CD4-positive, alpha-beta T cell treated with Interleukin-4 for 1 hour (primary cell): Measurements from ENCODE around the gene OGDH.
"Not testable (repeated sequence)": the region's sequence is repeated elsewhere in the genome, so short reads cannot be mapped to it uniquely, and the experiment has no call there.

ENCODE experiments used
- DNase-seq, 2 donors: peaks; one replicate each; pipeline ENCODE4 v3.0.0-alpha.2; 2020 to 2022

OGDH gene

DNA sequence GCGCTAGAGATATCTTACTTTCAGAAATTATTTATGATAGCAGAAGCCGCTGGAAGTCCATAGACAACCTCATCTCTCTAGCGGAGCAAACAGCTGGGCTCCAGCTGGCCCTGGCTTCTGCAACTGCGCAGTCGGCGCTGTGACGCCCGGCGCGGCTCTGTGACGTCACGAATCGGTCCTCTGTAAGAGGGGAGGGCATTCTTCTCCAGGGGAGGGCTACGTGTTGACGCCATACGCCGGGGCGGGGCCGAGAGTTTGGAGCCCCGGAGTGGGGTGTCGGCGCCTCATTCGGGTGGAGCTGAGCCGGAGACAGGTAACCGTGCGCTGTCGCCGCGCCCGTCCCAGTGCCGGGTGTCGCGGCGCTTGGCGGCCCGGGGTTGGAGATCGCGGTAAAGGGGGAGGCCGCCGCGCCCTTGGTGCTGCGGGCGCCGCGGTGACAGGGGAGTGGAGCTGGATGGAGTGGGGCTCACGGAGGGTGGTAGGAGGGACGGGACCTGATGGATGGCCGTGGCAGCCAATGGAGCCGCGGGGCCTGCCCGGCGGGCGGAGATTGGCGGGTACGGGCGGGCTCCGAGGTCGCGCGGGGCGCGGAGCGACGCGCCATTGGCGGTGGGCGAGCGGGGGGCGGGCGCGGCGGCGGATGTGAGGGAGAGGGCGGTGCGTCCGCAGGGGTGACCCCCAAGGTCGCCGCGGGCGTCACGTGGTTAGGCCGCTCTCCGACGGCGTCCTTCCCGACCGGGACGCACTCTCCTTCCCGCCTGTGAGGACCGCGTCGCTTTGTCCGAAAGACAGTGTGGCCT, at the start of gene OGDH:
Gene OGDH, plus strand, starts transcription at position 287 of the 800 bp plus-strand sequence. CDS start 17,717 bp downstream, outside the sequence.
- DNase-seq, result peak; percentile 98

DNA sequence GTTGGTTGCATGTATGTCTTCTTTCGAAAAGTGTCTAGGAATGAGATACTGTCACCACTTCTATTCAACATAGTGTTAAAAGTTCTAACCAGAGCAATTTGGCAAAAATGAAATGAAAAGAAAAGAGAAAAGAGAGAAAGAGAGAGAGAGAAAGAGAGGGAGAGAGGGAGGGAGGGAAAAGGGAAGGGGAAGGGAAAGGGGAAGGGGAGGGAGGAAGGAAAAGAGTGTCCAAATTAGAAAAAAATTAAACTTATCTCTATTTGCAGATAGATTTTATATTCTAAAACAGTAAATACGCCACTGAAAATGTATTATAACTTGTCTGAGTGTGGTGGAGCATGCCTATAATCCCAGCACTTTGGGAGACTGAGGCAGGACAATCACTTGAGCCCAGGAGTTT, 48.9 kb upstream of the OGDH start:
- no peak for DNase-seq

DNA sequence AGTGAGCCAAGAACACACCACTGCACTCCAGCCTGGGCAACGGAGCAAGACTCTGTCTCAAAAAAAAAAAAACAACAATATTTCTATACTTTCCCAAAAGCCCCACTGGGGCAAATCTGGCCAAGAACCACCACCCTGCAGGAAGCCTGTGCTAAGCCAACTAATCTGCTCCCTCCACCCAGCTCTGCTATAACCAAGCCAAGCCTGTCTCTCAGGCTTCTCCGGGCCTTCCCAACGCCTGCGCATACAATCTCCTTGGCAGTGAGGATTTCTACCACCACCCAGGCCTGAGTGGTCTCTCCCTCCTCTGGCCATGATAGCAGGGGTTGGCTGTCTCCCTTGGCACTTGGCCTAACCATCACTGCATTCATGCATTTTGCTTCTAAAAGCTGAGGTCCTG, 46.9 kb upstream of the OGDH start:
- no peak for DNase-seq

DNA sequence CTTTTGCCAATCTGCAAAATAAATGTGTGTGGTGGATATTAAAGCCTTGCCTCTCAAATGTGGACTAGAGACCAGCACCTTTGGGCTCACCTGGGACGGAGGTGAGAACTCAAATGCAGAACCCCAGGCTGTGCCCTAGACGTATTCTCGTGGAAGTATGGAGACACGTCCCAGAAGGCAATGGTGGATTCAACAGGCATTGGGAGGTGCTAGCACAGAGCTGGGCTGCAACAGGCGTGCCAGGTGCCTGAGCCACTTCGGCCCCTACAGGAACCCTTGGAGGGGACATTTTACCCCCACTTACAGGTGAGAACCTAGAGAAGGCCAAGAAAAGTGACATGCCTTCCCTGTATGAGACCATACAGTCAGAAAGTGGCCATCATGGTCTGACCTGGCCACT, 44.9 kb upstream of the OGDH start:
- peak in 1 of 2 donors; percentile 2 for DNase-seq

DNA sequence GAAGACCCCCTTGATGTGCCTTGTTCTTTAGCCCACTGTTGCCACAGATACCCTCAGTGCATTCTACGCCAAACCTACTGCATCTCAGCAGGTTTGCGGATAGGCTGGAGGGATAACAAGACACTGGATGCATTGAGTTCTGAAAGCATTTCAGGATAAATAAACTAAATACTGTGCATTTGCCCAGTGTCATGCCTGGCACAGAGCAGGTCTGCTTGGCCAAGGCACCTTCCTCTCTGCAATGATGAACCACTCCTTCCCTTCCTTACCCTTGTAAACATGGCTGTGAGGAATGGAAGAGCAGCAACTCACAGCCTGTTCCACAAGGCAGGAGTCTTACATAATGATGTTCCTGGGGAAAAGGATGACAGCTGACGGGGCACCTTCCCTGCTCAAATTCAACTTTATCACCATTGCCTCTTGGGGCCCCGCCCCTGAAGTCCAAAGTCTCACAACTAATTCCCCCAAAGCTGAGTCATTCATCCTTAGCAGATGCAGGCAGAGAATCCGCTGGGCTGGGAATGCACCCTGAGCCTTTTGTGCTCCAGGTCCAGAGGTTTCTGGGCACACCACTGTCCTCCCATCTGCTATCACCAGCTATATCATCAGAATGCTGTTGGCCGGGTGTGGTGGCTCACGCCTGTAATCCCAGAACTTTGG, 44.3 kb upstream of the OGDH start:
- no peak for DNase-seq

DNA sequence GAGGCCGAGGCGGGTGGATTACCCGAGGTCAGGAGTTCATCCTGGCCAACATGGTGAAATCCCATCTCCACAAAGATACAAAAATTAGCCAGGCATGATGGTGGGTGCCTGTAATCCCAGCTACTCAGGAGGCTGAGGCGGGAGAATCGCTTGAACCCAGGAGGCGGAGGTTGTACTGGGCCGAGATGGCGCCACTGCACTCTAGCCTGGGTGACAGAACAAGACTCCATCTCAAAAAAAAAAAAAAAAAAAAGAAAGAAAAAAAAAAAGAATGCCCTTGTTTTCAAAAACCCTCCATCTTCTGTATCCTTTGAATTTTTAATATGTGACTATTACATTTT, 43.8 kb upstream of the OGDH start:
- not testable (repeated sequence) for DNase-seq

DNA sequence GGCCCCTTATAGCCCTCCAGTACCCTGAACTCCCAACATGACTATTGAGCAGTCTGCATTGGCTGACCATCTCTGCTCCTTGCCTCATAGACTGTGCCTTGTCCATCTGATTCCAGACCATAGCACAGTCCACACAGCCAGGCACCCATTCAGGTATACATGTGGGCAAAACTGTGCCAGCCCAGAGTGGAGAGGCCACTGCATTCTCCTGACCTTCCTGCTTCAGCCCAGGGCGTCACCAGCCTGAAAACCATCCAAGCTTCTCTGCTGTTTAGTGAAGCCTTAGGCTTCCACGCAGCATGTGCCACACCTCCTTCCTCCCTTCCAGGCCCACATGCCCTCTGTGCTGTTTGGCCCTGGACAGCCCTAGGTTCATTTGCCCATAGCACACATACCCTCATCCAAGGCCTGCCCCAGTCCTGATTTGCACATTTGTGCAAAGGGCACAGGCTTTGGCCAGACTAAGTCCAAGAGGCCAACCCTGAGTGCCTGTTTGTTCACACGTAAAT, 43.2 kb upstream of the OGDH start:
- DNase-seq, result no peak

DNA sequence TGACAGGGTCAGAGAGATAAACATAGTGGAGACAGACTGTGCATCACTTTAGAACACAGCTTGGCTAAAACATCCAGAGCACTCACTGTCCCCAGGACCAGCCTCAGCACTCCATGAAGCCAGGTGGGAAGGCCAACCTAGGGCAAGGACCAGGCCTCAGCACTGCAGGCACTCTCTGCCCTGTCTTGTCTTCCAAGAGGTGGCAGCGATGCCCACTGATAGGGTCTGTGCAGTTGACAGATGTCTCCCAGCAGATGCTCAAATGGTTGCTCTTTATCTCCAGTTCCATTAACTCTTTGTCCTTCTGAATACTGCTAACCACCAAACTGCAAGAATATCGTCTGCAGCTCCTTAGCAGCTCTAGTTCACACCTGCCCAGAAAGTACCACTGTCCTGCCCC, 41.8 kb upstream of the OGDH start:
- DNase-seq, result no peak

DNA sequence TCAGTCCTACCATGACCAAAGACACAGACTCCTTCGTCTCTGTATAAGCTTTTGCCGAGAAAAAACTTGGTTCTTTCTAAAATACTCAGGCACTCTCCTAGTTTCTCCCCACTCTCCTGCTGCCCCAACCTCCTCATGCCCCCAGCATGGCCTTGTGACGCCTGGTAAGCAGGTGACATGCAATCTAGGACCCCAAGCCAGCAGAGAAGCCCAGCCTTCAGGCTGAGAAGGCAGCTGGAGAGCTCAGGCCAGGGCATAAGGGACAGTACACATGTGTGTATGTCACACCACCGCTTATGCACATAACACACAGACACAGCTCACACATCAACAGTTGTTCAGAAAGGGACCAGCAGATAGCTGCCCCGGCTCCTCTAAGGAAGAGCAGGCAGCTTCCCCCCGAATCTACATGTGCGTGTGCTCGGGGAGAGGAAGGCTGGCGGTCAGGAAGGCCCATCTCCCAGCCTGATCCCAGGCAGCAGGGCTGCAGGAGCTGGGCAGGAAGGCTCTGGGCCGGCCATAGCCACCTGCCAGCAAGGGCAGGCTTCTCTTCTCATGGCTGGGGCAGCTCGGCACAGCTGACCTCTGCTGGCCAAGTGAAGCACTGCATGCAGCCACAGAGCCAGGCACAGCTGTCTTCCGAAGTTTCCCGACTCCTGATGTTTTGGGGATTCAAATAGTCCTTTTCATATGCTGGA, 41.2 kb upstream of the OGDH start:
- DNase-seq, result peak; percentile 64 to 65

DNA sequence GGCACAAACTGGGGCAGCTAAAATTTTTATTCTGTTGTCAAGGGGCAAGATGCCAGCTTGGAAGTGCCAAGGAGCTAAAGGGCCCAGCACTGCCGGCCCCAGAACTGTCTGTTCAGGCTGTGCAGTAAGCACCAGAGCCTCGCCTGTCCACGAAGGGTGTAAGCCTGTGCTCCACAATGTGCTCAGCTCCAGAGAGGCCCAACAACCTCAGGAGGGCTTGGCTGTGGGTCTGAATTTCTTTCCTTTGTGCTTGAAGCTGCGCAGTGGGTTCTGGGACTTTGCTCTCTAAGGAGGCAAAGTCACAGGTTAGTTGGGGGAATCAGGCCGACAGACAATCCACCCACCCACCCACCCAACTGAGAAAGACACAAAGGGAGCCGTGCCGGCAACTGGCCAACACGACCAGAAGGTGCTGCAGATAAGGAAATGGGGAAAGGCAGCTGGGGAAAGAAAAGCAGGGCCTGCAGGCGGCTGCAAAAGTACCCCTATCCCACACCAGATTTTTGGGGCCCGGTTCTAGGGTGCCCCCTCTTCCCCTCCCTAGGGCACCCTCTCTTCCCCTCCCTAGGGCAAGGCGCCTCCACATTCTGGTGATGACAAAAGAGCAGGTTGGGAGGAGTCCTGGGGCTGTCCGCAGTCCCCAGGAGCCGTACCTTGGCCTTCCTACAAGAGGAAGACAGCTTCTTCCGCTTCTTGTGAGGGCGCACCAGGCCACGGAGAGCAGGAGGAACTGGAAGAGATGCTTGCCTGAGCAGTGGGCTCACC, 40.5 kb upstream of the OGDH start:
- no peak for DNase-seq

DNA sequence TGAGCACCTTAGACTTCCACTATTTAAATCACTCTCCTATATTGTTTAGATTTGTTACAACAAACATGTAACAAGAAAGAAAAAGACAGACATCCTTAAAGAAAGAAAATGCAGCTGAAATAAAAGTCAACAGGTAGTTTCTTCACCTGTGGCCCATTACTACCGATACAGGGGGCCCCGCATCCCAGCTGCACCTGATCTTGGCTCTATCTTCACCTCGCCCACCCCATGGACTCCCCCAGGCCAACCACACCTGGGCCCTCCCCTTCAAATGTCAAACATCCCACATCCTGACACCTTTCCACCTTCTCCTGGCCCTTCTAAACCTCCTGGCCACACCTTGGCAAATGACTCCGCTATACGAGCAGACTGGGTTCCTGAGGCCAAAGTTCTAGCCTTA, 39.7 kb upstream of the OGDH start:
- no peak for DNase-seq

DNA sequence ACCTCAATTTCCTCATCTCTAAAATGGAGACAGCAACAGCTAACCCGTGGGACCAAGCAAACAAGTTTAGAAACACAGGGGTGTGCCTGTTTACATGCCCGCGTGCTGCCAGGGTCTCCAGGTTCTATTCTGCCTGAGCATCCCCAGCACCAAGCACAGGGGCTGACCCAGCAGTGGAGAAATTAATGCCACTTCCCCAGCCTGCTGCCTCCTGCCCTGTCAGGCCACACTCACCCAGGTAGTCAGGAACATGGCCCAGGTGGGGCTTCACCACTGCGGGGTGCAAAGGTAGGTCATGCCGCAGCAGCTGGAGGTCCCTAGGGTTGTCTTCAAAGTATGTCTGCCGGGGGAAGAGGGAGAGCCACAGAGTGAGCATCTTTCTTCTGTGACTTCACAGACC, 38.5 kb upstream of the OGDH start:
- DNase-seq, result no peak

DNA sequence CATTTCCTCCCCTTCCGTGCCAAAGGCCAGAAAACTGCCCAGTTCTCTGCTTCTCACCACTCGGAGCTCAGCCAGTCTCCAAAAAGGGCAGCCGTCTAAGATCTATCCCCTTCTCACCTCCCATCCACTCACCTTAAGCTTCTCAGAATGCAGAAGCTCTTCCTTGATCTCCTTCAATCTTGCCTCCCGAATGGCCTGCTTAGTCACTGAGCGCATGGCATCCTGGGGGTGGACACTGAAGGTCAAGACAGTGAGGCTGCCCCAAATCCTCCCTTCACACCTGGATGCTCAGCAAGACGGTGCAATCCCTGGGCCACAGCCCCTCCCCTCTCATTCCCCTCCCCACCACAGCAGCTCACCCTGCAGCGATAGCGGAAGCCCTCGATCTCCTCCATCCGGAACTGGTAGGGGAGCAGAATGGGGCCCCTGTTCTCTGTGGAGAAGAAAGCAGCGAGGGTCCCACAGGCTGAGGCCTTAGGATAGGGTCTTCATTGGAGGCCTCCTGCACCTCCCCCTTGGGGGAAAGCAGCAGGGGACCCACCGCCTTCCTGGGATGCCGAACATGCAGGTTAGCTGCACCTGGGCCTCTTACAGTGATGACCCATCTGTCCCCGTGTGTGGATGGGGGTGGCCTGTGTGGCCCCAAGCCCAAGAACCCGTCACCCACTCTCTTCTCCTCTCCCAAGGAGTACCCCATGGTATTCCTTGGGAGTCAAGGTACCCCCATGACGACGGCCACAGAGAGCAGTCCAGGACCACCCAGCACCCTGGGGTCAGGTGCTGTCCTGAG, 37.5 kb upstream of the OGDH start:
- no peak for DNase-seq

DNA sequence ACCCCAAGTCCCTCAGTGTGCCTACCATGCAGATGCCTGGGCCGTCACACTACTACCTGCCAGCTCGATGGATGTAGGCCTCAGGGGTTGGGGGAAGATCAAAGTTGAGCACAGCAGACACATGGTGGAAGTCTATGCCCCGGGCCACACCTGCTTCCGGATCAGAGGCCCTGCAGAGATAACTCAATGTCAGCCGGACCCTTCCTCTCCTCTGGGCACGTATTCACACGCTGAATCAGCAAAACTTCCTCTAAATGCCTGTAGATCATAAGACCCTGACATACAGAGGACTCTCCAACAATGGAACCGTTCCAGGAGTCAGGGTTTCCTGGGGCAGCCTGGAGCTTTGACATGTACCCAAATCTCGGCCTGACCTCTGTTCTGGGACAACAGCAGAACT, 36.5 kb upstream of the OGDH start:
- DNase-seq, result no peak

DNA sequence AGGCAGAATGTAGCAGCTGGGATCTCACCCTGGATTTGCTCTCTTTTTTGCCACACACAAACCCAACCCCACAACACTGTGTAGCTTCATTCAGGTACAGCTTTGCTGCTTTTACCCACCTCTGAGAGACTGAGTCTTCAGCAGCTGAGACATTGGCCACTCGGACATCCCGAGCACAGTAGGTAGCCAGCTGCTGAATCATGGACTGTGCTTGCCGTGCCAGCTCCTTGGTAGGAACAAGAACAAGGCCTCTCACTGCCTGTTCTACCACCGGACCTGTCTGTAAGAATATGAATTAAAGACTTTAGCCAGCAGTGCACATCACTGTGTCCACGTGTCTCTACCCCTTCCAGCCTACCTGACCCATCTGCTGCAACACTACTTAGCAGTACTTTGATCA, 33.7 kb upstream of the OGDH start:
- DNase-seq, result no peak

DNA sequence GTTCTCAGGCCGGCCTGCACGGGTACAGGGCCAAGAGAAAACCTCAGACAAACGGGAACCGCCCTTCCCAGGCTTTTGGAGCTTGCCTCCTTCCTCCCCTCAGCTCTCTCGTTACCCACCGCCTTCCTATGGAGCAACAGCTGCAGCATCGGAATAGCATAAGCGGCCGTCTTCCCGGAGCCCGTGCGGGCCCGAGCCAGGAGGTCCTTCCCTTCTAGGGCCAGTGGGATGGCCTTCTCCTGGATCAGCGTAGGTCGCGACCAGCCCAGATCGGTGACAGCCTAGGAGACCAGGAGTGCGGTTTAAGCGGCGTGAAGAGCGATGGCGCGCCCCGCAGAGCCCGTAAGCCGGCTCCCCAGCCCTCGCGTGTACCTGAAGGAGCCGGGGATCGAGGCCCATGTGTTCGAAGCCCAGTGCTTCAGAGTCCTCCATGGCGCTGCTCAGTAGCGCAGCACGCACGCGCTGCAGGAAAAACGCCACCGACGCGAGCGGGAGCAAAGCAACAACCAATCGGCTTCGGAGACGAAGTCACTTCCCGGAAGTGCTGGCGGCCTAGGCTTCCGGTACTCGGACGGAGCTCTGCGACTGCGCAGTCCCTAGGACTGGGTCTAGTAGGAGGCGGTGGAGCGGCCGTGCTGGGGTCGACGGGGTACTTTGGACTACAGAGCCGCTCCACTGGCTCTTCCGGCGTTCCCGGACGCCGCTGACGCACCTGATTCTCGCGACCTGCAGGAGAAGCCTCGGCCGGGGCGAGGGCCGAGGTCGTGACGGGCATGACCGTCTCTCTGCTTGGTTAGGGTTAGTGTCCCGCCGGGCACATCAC, 32.8 kb upstream of the OGDH start, which contains the start of gene DDX56:
Gene DDX56, minus strand, starts transcription at position 445 of the 823 bp plus-strand sequence. Its CDS starts 13 bp downstream, at position 432.
- peak; percentile 93 to 95 for DNase-seq

DNA sequence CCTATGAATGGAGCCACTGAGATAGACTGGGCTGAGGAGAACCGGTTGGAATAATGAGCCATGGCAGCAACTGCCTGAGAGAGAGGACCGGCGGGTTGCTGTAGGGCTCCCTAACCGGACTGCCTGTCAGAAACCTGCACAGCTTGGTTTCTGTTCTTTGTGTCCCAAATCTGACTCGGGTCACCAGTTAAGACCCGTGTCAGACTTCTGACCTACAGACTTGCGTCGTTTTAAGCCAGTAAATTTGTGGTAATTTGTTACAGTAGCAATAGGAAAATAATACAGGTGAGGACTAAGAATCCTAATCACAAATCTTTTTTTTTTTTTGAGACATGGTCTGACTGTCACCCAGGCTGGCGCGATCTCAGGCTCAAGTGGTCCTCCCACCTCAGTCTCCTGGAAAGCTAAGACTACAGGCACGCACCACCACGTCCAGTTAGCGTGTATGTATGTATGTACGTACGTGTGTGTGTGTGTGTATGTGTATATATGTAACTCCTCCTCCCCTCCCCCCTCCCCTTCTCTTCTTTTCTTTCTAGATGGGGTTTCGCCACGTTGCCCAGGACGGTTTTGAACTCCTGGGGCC, 32.0 kb upstream of the OGDH start:
- no peak for DNase-seq

DNA sequence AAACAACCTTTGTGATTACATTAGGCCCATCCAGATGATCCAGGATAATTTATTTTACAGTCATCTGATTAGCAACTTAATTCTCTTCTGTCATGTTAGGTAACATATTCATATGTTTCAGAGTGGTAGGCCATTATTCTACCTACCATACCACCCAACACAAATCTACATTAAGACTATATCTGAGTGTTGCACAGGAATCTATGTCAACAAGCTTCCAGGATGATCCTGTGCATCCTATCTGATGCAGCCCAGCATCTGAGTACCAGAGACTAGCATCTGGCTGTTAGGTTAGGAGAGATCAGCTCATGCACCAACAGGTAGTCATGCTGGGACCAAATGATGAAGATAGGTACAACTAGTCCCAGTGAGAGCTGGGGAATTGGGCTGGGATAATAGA, 31.4 kb upstream of the OGDH start:
- DNase-seq, result no peak

DNA sequence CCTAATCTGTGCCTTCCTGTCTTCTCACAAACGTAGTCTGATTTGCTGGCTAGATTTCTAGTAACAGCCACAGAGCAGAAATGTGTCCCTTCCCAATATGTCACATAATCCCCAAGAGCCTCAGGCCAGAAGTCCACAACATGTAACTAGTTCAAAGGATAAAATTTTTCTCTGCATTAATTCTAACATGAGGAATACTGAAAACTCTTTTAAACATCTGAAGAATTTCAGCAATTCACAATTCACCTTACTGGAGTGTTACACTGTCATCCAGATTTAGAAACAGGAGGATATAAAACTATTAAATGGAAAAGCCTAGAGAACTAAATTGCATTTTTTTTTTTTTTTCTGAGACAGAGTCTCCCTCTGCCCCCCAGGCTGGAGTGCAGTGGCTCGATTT, 30.2 kb upstream of the OGDH start:
- DNase-seq, result no peak
